ENCODE data around the gene RBM18. TPM values are rescaled to one million over a fixed set of nuclear protein-coding genes. Genes with fewer than 3 reads are reported as not detected.

Gene RBM18
- polyA plus RNA-seq, 1 experiment = 14.7 TPM

GRCh38 chr9:122248448-122248865, 16.2 kb downstream of the RBM18 start:
- Histone ChIP-seq H3K27me3 (ENCODE audit: control insufficient read depth, insufficient read depth, low read length) (no peaks in the 10 kb centered on the region), H3K36me3 (ENCODE audit: control insufficient read depth, insufficient read depth, low read length) (peaks cover 14% of the 10 kb centered on the region), H3K4me3 (ENCODE audit: low read depth, low read length) (no peak overlapping the region)
- ChIA-PET POLR2A (no interaction called here), CTCF (interaction anchor here (0.7 kb wide), 1 partner anchor 129 kb away, joined by 3 read pairs; no protein-coding TSS in a partner anchor)
- no peak for DNase-seq (ENCODE audit: low read depth)
- TF ChIP-seq CTCF (IDR thresholded peaks at IDR 0.05; ENCODE audit: insufficient read depth, low read depth, low read length) = no peak

GRCh38 chr9:122246666-122247065, 18.0 kb downstream of the RBM18 start:
- Histone ChIP-seq H3K36me3 (ENCODE audit: control insufficient read depth, insufficient read depth, low read length) (peaks cover 17% of the 10 kb centered on the region), H3K4me3 (ENCODE audit: low read depth, low read length) (no peak overlapping the region), H3K27me3 (ENCODE audit: control insufficient read depth, insufficient read depth, low read length) (no peaks in the 10 kb centered on the region)
- DNase-seq (ENCODE audit: low read depth) = no peak
- TF ChIP-seq CTCF (IDR thresholded peaks at IDR 0.05; ENCODE audit: insufficient read depth, low read depth, low read length) = no peak
- ChIA-PET CTCF (interaction anchor here (1.0 to 1.4 kb wide), 2 partner anchors 122 to 126 kb away, joined by 3 read pairs; no protein-coding TSS in a partner anchor), POLR2A (no interaction called here)

- ChIA-PET CTCF (interaction anchor here (0.6 to 1.0 kb wide), 3 partner anchors 15 to 145 kb away, joined by 3 read pairs; partner anchors contain the start of gene LHX6), POLR2A (no interaction called here)
- TF ChIP-seq CTCF (IDR thresholded peaks at IDR 0.05; ENCODE audit: insufficient read depth, low read depth, low read length) = no peak
- H3K27me3 ChIP-seq (ENCODE audit: control insufficient read depth, insufficient read depth, low read length) = no peaks in the 10 kb centered on the region
- H3K36me3 ChIP-seq (ENCODE audit: control insufficient read depth, insufficient read depth, low read length) = peaks cover 18% of the 10 kb centered on the region
- no peak for DNase-seq (ENCODE audit: low read depth)
- no peak overlapping the region for H3K4me3 ChIP-seq (ENCODE audit: low read depth, low read length)
Measured at GRCh38 chr9:122244349-122244748, 20.3 kb downstream of the RBM18 start.

- POLR2A ChIA-PET = no interaction called here
- no peak for TF ChIP-seq CTCF (IDR thresholded peaks at IDR 0.05; ENCODE audit: insufficient read depth, low read depth, low read length)
- no peaks in the 10 kb centered on the region for H3K27me3 ChIP-seq (ENCODE audit: control insufficient read depth, insufficient read depth, low read length)
- no peak overlapping the region for H3K4me3 ChIP-seq (ENCODE audit: low read depth, low read length)
- CTCF ChIA-PET = no interaction called here
- no peak for DNase-seq (ENCODE audit: low read depth)
- H3K36me3 ChIP-seq (ENCODE audit: control insufficient read depth, insufficient read depth, low read length) = peaks cover 9% of the 10 kb centered on the region
Measured at GRCh38 chr9:122239722-122240121, 24.9 kb downstream of the RBM18 start.

GRCh38 chr9:122236681-122237080, 28.0 kb downstream of the RBM18 start:
- H3K36me3 ChIP-seq (ENCODE audit: control insufficient read depth, insufficient read depth, low read length) = peaks cover 5% of the 10 kb centered on the region
- peaks cover 2% of the 10 kb centered on the region; the same call in 1 of the 2 replicates for H3K27me3 ChIP-seq (ENCODE audit: control insufficient read depth, insufficient read depth, low read length)
- no peak overlapping the region for H3K4me3 ChIP-seq (ENCODE audit: low read depth, low read length)
- DNase-seq (ENCODE audit: low read depth) = no peak
- ChIA-PET POLR2A (no interaction called here), CTCF (no interaction called here)
- no peak for TF ChIP-seq CTCF (IDR thresholded peaks at IDR 0.05; ENCODE audit: insufficient read depth, low read depth, low read length)
